GM18951 (cell line): ENCODE data around the gene CDH23.

Source experiments
- POLR2A ChIP-seq: IDR thresholded peaks from 4 replicates; pipeline ENCODE4 v1.6.1; 2011; ENCODE audit warnings: mild to moderate bottlenecking; ENCODE audit not compliant: insufficient read length, insufficient read depth; ENCODE audit errors: extremely low read depth
- in situ Hi-C: fragments of 300-500 bp; cut with MboI; formaldehyde crosslinking; loops from one replicate; pipeline ENCODE4 v1.12.0; 2022; ENCODE audit warnings: low sequenced_read_pairs, mixed read lengths, inconsistent platforms; ENCODE audit not compliant: unreplicated experiment

The CDH23 gene

GRCh38 chr10:71545001-71545400, 148.3 kb downstream of the CDH23 start:
- in situ Hi-C loops, result loop anchor here (10.0 kb wide), 1 partner anchor 100 kb away; no protein-coding TSS in a partner anchor
- TF ChIP-seq POLR2A, result no peak

- in situ Hi-C loops, result loop anchor here (10.0 kb wide), 1 partner anchor 101 kb away; no protein-coding TSS in a partner anchor
- TF ChIP-seq POLR2A, result no peak
These were observed 149.5 kb downstream of the CDH23 start for GRCh38 chr10:71546220-71546619.

- no peak for TF ChIP-seq POLR2A
- in situ Hi-C loops, result loop anchor here (10.0 kb wide), 1 partner anchor 103 kb away; no protein-coding TSS in a partner anchor
These were observed 150.6 kb downstream of the CDH23 start for GRCh38 chr10:71547312-71547711.

GRCh38 chr10:71547876-71548846, 151.4 kb downstream of the CDH23 start:
- no peak for TF ChIP-seq POLR2A
- in situ Hi-C loops, result loop anchor here (10.0 kb wide), 1 partner anchor 103 kb away; no protein-coding TSS in a partner anchor

- no peak for TF ChIP-seq POLR2A
- in situ Hi-C loops, result loop anchor here (10.0 kb wide), 1 partner anchor 105 kb away; no protein-coding TSS in a partner anchor
These were observed 153.2 kb downstream of the CDH23 start for GRCh38 chr10:71549766-71550533.

GRCh38 chr10:71550628-71551027, 153.9 kb downstream of the CDH23 start:
- in situ Hi-C loops, result no loop called here
- no peak for TF ChIP-seq POLR2A

- TF ChIP-seq POLR2A, result no peak
- in situ Hi-C loops, result no loop called here
These were observed 155.2 kb downstream of the CDH23 start for GRCh38 chr10:71551970-71552369.

- in situ Hi-C loops, result no loop called here
- TF ChIP-seq POLR2A, result no peak
These were observed 156.7 kb downstream of the CDH23 start for GRCh38 chr10:71553432-71553831.

GRCh38 chr10:71554671-71555070, 158.0 kb downstream of the CDH23 start:
- no peak for TF ChIP-seq POLR2A
- in situ Hi-C loops, result no loop called here

GRCh38 chr10:71555087-71555723, 158.5 kb downstream of the CDH23 start:
- no peak for TF ChIP-seq POLR2A
- in situ Hi-C loops, result no loop called here

GRCh38 chr10:71555724-71556119, 159.0 kb downstream of the CDH23 start:
- in situ Hi-C loops, result no loop called here
- TF ChIP-seq POLR2A, result no peak

- no peak for TF ChIP-seq POLR2A
- in situ Hi-C loops, result no loop called here
These were observed 162.3 kb downstream of the CDH23 start for GRCh38 chr10:71558991-71559390.
